GM19043 (cell line): ENCODE results near the gene MYH8.

Experiments used
- ATAC-seq: cut with Tn5 transposase; IDR thresholded peaks from one replicate; pipeline ENCODE4 v1.9.1; 2021; ENCODE audit warnings: low read depth; ENCODE audit not compliant: unreplicated experiment

The MYH8 gene

GRCh38 chr17:10421900-10422542 lies at the start of gene MYH8:
Gene MYH8 (minus strand): TSS chr17:10421950. CDS start chr17:10420227, 1,723 bp downstream.
- ATAC-seq = no peak

- no peak for ATAC-seq
Observed at GRCh38 chr17:10469459-10469858, 47.7 kb upstream of the MYH8 start, which contains the start of gene MYH4. Gene MYH4 (minus strand): TSS chr17:10469559. CDS start chr17:10466745, 2,814 bp downstream.

DNA sequence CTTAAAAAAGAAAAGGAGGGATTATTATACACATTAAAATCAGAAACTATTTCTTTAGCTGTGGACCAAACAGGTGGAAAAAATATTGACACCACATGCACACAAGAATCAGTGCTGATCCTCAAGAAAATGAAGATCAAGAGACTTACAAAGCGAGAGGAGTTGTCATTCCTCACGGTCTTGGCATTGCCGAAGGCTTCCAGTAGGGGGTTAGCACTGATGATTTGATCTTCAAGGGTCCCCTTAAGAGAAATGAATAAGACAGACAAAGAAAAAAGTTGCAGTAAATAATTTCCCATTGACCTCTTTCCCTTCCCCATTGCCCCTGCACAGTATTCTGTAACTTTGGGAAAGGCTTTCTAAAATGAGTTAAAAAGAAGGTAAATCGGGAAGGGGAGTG lies 41.7 kb upstream of the MYH8 start:
- no peak for ATAC-seq

DNA sequence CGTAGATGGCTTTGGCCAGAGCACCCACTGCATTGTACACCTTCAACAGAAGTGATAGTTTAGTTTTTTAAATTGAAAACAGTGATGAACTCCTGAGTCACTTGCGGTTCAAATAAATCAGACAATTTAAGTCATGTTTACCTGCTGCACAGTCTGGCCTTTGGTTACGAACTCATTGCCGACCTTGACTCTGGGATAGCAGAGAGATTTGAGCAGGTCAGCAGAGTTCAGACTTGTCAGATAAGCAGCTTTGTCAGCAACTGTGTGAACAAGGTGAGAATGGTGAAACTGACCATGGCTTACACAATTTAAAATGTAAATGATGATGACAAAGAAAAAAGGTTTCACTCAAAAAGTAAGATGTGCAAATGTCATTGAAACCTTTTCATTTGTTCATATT lies 38.3 kb upstream of the MYH8 start:
- no peak for ATAC-seq

DNA sequence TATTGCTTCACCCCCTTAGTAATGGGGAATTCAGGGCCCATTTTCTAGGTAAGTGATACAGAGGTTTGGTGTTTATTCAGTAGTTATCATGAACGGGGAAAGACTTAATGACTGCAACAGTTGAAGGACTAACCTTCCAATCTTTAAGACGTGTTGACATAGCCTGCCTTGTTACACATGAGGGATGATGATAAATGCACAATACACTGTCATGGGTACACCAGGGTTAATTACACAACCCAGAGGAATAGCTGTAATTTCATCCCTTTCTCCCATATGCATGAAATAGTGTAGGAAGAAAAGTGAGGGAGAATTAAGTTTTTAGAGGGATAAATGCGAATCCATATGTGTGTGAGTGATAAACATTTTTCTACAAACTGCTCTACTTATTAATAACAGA lies 37.0 kb upstream of the MYH8 start:
- ATAC-seq = no peak

DNA sequence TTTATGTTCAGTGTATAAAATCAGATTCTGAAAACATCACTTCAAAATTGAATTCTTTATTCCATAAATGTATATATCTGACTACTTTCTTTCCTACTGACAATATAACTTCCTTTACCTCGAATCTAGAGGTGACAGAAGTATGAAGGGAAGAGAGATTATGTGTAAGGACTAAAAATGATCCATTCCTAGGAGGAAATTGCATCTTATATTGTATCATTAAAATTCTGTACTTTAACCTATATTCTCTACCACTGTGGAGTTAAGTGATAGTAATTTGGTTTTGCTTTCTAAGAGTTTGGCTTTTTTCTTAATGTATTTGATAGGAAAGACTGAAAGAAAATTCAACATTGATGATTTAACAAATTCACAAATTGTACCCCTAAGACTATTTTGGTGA lies 36.2 kb upstream of the MYH8 start:
- ATAC-seq = no peak

DNA sequence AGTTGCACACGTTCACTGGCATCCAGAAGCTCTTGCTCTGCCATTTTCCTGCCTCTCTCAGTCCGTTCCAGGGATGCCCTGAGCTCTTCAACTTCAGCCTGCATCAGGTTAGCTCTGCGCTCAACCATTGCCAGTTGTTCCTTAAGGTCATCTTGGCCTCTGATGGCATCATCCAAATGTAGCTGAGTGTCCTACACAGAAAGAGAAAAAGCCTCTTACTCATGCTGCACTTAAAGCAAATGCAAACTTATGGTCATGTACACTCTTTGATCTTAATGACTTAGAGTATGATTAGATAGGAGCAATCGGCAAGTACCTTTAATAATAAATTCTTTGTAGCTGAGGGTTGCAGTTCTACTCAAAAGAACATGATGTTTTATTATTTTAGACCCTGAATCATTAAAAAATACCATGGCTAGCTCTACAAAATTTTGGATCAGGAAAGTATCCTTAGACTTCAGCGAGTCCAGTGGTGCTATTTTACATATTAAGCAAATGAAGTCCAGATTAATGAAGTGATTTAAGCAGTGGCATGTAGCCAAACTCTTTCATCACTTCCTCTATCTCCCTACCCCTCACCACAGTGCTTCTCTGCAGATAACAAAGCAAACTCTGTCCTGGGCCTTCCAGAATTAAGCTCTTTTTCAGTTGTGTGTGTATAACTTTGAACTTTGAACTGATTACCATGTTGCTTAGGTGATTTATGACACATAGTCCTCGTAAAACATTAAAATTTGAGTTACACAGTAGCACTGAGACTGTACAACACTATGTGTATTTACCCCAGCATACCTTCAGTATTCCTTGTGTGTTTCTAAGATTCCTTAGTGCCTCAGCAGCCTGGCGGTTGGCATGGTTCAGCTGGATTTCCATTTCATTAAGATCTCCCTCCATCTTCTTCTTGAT lies 25.5 kb upstream of the MYH8 start:
- ATAC-seq = no peak

DNA sequence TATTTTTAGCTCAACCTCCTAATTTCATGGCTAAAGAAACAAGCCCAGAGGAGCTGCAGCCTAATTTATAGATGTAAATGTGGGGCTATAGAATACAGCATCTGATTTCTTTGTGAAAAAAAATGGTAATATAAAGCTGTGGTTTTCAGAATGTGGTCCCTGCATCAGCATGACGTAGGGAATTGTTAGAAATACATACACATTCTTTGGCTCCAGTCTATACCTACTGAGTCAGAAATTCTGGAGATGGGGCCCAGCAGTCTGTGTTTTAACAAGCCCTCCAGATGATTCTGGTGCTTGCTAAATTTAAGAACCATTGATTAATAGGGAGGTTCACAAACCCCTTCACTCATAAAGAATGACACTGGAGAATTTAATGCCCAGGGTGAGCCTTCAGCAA lies 18.1 kb upstream of the MYH8 start:
- ATAC-seq = no peak

DNA sequence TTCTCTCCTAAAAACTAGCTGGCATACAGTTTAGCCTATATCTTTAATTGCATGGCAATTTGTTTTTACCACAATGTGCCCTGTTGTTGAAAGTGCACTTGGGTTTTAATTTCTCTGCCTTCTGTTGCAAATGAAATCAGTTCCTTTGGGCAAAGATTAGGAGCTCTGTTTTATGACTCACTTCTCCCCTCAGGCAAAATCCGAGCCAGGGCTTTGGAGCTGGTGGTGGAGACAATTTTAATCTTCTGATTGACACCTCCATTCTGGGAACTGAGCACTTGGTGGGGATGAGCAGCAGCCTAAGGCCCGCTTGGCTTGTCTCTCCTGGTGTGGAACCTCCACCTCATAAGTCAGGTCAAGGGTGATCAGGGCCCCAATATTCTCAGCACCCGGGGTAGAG lies 13.3 kb upstream of the MYH8 start:
- ATAC-seq = no peak

DNA sequence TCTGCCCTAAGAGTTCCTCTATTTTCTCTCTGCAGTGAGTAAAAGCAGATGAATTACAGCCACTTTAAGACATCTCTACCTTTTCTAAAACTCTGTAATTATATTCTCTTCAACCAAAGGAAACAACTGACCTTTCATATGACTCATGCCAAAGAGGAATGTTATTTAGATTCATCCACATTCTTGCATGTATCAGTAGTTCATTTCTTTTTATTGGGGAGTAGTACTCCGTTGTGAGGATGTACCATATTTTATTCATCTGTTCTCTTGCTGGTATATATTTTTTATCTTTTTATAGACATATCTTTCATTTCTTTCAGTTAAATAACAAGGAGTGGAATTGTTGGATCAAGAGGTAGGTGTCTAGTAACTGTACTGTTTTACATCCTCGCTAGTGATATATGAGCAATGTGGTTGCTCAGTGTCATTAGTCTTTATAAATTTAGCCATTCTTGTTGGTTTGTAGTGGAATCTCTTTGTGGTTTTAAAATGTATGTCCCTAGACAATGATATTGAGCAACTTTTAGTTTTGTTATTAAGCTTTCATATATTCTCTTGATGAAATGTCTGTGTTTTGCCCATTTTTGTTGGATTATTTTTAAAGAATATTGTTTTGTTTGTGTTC lies 7.8 kb upstream of the MYH8 start:
- no peak for ATAC-seq

DNA sequence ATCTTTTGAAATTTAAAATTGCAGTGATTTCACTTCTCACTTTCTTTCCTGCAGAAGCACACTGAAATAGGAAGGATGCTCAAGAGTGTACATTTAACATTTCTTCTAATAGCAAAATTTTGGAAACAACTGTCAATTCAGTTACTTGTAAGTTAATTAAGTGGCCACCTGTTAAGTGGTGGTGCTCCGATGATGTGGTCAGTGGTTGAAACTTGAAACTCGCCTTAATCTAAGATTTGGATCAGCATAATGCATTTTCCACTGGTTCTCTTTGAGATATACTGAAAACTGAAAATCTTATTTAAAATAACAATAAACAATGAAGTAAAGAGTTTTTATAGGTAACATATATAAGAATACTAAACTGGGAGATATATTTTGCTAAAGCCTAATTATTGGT lies 7.0 kb upstream of the MYH8 start:
- ATAC-seq = no peak

DNA sequence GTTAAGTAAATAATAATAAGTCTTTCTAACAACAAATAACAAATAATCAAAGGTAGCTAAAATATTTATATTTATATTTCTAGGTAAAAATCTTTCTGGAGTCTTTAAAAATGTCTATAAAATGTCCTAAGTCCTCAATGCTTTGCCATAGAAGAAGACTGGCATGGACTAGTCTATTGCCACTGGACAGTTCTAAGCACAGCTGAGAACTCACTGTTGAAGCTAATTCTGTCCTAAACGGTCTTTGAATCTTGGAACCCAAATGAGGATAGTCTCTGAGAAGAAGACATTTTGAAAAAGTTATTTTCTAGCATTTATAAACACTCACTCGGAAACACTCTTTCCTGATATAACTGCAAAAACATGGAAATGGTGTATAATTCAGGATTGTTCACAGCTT lies 539 bp downstream of the MYH8 start:
- no peak for ATAC-seq

DNA sequence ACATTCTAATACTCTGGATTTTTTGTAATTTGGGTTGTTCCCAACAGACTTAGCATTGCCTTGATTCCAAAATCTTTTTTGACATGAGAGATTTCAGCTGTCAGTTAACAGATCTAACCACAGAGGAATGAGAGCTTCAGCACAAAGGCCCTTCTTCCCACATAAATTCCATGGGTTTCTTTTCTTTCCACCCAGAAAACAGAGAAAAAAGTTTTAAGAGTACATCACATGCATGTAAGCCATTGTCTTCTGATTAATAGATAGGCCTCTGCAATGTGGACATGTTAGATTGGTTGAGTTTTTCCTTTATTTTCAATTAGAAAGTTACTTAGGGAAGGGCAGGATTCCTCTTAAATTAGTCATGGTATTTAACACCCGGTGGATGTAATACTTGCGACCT lies 939 bp downstream of the MYH8 start:
- ATAC-seq = no peak

GRCh38 chr17:10417431-10417830 lies 4.3 kb downstream of the MYH8 start:
- ATAC-seq = no peak

DNA sequence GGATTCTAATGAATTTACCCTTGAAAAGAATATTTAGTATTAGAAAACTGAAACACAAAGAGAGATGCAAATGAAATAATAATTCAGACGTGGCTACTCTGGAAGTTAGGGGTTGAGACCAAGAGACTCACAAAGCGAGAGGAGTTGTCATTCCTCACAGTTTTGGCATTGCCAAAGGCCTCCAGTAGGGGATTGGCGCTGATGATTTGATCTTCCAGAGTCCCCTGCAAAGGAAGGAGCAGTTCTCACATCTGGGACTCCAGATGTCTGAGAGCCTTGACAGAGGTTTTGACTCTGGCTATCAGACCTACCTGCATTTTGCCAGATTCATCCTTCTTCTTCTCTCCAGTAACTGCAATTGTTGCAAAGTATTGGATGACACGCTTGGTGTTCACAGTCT lies 6.6 kb downstream of the MYH8 start:
- no peak for ATAC-seq

DNA sequence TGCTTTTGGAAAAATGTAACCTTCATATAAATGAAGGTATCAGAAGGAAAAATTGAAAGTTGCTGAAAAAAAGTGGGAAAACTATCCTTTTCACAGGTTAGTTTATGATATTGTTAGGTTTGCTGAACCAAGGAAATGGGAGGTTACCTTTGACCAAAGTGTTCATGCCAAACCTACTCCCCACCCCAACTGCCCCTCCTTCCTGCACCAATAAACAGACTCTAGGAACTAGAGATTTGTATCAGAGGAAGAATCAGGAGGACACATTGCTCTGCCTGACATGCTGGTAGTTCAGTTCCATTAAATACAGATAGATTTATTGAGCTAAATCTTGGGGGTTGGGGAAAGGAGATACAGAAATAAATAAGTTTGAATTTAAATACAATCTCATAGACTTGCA lies 18.2 kb downstream of the MYH8 start:
- no peak for ATAC-seq

- ATAC-seq = no peak
Observed at GRCh38 chr17:10398352-10398751, 23.4 kb downstream of the MYH8 start.

- no peak for ATAC-seq
Observed at GRCh38 chr17:10396524-10397163, 25.1 kb downstream of the MYH8 start.

DNA sequence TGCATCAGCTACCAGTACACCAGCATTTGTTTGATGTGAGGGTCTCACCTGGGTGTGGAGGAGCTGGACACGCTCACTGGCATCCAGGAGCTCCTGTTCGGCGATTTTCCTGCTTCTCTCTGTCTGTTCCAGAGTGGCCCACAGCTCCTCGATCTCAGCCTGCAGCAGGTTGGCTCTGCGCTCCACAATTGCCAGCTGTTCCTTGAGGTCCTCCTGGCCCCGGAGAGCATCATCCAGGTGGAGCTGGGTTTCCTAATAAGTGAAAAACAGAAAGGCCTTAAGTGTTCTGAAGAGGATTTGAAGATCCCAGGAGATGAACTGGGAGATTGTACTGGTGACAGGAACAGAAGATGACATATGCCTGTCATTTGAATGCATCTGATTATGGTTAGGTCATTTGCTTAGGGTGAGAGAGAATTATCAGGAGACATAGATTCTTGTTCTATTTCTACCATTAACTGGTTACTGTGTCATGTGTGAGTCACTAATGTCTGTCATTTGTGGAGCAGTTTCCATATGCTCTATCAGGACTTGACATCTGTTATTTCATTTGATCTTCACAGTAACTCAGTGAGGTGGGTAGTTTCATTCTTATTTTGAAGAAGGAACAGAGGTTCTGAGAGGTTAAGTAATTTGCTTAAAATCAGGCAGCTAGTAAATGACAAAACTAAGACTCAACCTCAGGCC lies 27.4 kb downstream of the MYH8 start:
- no peak for ATAC-seq

GRCh38 chr17:10392880-10393279 lies 28.9 kb downstream of the MYH8 start:
- ATAC-seq = no peak
